HEK293 (cell line): ENCODE data around the gene RAB6C.

ENCODE experiments used
- HOXA7 ChIP-seq: sonication (generic); formaldehyde crosslinking; IDR thresholded peaks from 2 replicates; pipeline ENCODE4 v1.8.1; 2022; ENCODE audit warnings: missing genetic modification reagents, borderline replicate concordance
- TF ChIP-seq, protein P1 (sequence below): fragments of 450-650 bp; formaldehyde crosslinking; IDR thresholded peaks from 2 replicates; pipeline ENCODE4 v1.5.1; 2016; ENCODE audit warnings: missing biosample characterization, missing genetic modification characterization, borderline replicate concordance
- TF ChIP-seq, protein P2 (sequence below): fragments of 450-650 bp; formaldehyde crosslinking; IDR thresholded peaks from 2 replicates; pipeline ENCODE4 v1.5.1; 2017; ENCODE audit warnings: missing biosample characterization, missing genetic modification characterization
- TF ChIP-seq, protein P3 (sequence below): fragments of 450-650 bp; formaldehyde crosslinking; IDR thresholded peaks from 2 replicates; pipeline ENCODE4 v1.5.1; 2016; ENCODE audit warnings: missing biosample characterization, missing genetic modification characterization

DNA sequence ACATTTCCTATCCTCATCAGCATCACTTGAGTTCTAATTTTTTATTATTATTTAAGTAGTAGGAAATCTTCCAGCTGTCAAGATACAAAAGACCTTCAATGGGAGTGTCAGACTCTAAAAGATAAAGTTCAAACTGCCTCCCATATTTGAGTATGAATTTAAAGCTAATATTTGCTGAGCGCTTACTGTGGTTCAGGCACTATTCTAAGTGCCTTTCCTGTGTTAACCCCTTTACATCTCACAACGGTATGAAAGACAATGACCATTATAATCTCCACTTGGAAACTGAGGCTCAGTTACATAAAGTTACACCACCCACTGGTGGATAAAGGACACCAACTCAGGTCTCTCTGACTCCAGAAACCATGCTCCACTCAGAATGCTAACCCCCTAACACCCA, 39.9 kb downstream of the RAB6C start:
- TF ChIP-seq, protein P1, sequence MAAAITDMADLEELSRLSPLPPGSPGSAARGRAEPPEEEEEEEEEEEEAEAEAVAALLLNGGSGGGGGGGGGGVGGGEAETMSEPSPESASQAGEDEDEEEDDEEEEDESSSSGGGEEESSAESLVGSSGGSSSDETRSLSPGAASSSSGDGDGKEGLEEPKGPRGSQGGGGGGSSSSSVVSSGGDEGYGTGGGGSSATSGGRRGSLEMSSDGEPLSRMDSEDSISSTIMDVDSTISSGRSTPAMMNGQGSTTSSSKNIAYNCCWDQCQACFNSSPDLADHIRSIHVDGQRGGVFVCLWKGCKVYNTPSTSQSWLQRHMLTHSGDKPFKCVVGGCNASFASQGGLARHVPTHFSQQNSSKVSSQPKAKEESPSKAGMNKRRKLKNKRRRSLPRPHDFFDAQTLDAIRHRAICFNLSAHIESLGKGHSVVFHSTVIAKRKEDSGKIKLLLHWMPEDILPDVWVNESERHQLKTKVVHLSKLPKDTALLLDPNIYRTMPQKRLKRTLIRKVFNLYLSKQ (tag by site-specific recombination): no peak
- TF ChIP-seq, protein P2, sequence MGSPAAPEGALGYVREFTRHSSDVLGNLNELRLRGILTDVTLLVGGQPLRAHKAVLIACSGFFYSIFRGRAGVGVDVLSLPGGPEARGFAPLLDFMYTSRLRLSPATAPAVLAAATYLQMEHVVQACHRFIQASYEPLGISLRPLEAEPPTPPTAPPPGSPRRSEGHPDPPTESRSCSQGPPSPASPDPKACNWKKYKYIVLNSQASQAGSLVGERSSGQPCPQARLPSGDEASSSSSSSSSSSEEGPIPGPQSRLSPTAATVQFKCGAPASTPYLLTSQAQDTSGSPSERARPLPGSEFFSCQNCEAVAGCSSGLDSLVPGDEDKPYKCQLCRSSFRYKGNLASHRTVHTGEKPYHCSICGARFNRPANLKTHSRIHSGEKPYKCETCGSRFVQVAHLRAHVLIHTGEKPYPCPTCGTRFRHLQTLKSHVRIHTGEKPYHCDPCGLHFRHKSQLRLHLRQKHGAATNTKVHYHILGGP (tag by site-specific recombination): no peak
- no peak for TF ChIP-seq HOXA7
- TF ChIP-seq, protein P3, sequence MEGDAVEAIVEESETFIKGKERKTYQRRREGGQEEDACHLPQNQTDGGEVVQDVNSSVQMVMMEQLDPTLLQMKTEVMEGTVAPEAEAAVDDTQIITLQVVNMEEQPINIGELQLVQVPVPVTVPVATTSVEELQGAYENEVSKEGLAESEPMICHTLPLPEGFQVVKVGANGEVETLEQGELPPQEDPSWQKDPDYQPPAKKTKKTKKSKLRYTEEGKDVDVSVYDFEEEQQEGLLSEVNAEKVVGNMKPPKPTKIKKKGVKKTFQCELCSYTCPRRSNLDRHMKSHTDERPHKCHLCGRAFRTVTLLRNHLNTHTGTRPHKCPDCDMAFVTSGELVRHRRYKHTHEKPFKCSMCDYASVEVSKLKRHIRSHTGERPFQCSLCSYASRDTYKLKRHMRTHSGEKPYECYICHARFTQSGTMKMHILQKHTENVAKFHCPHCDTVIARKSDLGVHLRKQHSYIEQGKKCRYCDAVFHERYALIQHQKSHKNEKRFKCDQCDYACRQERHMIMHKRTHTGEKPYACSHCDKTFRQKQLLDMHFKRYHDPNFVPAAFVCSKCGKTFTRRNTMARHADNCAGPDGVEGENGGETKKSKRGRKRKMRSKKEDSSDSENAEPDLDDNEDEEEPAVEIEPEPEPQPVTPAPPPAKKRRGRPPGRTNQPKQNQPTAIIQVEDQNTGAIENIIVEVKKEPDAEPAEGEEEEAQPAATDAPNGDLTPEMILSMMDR: no peak
